T-helper 22 cell (primary cell): ENCODE measurements around the gene WDR54.
"Not testable (repeated sequence)": the region's sequence is repeated elsewhere in the genome, so short reads cannot be mapped to it uniquely, and the experiment has no call there.

Experiments used
- DNase-seq: peaks from one replicate; pipeline ENCODE4 v3.0.0-alpha.2; 2020; ENCODE audit warnings: low read depth

WDR54 gene

GRCh38 chr2:74457129-74457548 is 35.6 kb downstream of the WDR54 start:
- DNase-seq = no peak

DNA sequence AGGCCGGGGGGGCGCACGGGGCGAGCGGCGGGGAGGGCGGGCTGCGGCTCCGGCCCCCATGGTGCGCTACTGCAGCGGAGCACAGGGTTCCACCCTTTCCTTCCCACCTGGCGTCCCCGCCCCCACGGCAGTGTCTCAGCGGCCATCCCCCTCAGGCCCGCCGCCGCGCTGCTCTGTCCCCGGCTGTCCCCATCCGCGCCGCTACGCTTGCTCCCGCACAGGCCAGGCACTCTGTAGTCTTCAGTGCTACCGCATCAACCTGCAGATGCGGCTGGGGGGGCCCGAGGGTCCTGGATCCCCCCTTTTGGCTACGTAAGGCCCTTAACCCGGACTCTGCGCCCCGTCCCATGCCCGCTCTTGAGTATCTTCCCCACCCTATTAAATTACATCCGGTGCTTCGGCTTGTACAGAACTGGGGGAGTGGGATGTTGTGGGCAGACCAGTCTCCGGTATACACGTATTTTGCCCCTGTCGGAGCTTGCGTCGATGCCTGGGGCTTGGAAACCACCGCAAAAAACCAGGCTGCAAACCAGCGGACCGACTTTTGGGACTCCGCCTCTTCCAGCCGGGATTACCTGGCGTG is 36.1 kb downstream of the WDR54 start:
- peak; percentile 74 for DNase-seq

GRCh38 chr2:74458132-74458937 is 36.8 kb downstream of the WDR54 start, which contains the start of gene WBP1:
WBP1 (plus strand) TSS chr2:74458438; CDS start chr2:74458603, 165 bp downstream.
- peak; percentile 100 for DNase-seq

DNA sequence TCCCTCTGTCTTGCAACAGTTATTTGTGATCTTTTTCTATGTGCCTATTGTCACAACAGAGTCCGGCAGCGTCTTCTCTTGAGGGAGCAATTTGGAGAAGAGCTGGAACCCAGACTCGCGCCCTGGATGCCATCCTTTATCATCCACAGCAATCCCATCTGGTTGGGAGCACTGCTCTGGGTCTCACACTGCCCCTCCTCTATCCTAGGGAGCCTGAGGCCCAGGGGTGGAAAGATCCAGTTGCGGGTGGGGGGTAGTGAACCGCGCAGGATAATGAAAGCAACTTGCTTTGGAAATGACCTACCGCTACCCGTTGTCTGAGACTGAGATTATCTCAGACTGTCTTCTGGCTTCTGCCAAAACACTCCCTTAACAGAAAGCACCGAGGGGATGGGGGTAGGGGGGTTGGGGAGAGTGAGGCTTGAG is 37.4 kb downstream of the WDR54 start:
- no peak for DNase-seq

DNA sequence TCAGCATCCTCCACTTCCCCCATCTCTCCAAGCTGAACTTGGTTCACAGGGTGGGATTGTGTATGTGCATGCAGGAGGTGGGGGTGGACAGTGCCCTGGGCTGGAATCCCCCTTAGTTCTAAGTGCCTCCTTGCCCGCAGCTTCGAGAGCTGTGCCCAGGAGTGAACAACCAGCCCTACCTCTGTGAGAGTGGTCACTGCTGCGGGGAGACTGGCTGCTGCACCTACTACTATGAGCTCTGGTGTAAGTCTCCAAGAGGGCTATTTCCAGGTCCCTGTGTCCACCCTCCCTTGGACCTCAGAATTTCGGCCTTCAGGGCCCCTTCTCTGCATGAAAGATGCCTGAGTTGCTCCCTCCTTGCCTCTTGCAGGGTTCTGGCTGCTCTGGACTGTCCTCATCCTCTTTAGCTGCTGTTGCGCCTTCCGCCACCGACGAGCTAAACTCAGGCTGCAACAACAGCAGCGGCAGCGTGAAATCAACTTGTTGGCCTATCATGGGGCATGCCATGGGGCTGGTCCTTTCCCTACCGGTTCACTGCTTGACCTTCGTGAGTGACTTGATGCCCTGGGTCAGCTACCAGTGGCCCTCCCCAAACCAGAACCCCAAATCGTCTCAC is 38.1 kb downstream of the WDR54 start:
- DNase-seq = not testable (repeated sequence)

DNA sequence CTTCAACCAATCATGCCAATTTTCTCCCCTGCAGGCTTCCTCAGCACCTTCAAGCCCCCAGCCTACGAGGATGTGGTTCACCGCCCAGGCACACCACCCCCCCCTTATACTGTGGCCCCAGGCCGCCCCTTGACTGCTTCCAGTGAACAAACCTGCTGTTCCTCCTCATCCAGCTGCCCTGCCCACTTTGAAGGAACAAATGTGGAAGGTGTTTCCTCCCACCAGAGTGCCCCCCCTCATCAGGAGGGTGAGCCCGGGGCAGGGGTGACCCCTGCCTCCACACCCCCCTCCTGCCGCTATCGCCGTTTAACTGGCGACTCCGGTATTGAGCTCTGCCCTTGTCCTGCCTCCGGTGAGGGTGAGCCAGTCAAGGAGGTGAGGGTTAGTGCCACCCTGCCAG is 38.7 kb downstream of the WDR54 start:
- not testable (repeated sequence) for DNase-seq

GRCh38 chr2:74461187-74462053 is 39.9 kb downstream of the WDR54 start:
- no peak for DNase-seq

- DNase-seq = no peak
Measured at GRCh38 chr2:74462054-74462785, 40.7 kb downstream of the WDR54 start.

DNA sequence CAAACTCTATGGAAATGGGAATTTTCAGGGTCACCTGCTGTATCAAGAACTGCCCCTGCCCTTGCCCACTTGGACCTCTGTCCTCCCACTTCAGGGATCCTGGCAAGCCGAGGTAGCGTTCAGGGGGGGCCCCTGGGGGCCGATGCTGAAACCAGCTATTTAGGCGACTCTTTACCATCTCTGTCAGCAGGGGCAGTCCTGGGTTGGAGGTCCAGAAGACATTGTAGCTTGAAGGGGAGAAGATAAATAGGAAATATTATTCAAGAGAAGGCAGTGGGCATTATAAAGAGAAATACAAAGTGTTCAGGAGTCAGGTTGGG is 41.2 kb downstream of the WDR54 start:
- DNase-seq = no peak

DNA sequence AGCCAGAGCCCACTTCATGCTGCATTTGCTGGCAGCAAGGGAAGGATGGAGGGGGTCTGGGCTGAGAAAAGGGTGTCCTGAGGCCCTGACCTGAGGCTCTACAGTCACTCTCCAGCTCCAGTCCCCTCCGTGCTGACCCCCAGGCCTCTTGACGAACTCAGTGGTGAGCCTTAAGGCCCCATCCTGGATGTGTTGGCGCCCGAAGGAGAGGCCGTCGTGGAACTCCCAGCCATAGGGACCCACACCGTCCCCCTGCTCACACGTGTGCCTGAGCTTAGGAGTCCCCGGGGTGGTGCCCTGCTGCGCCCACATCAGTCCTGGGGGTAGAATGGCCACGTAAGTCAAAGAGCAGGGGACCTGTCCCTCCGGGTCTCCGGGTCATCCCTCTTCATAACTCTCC is 42.9 kb downstream of the WDR54 start:
- DNase-seq = no peak

DNA sequence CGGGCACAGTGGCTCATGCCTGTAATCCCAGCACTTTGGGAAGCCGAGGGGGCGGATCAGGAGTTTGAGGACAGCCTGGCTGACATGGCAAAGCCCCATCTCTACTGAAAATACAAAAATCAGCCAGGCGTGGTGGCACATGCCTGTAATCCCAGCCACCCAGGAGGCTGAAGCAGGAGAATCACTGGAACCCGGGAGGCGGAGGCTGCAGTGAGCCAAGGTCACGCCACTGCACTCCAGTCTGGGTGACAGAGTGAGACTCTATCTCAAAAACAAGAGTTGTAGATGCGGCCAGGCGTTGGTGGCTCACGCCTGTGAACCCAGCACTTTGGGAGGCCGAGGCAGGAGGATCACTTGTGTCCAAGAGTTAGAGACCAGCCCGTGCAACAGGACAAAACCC is 49.2 kb downstream of the WDR54 start:
- DNase-seq = not testable (repeated sequence)

DNA sequence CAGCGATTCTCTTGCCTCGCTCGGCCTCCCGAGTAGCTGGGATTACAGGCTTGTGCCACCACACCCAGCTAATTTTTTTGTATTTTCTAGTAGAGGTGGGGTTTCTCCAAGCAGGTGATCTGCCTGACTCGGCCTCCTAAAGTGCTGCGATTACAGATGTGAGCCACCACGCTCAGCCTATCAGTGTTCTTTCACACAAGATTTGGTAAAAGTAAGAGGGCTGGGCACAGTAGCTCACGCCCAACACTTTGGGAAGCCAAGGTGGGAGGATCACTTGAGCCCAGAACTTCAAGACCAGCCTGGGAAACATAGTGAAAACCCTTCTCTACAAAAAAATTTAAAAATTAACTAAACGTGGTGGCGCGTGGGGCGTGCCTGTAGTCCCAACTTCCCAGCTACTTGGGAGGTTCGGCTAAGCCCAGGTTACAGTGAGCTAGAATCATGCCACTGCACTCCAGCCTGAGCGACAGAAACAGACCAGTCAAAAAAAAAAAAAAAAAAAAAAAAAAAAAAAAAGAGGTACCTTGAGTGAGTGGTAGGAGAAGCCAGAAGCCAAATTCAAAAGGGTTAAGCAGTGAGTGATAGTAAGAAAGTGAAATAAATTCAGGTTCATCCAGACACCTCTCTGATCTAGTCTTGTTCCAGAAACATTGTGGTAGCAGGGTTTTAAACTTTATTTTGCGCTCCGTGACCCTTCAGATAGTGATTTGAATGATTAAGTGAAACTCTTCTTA is 50.0 kb downstream of the WDR54 start:
- DNase-seq = no peak

DNA sequence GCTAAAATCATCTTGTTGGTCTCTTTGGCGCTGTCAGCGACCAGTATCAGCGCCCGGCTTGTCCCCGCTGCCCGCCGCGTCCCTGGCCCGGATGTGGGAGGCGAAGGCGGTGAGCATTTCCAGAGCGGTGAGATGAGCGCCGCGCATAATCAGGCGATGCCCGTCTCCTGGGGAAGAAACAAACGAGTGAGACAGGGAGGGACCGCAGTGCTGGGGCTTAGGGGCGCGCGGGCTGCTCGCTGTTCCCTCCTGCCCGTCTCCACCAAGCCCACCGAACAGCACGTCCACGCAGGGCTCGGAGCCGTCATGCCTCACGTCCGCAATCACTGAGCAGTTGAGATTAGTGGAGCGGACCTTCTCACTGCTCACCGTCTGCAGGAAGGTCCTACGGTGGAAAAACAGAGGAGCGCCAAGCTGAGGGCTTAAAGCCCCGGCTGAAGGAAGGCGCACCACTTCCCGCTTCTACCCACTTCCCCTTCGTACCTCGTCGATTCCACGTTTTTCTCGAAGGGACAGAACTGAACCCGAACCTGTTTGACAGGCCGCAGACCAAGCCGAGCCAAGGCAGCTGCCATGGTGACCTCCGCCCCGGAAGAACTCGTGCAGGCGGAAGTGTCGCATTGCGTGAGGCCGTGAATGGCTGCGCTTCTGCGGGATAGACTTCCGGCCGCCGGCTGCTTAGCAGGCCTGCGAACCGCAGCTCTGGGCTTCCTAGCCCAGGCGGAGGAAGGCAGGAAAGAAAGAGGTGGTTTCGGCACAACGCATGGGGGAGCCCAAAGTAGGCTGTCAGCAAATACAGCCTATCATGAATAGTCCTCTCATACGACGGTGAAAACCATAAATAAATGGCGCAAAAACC is 50.8 kb downstream of the WDR54 start, which contains the start of gene MRPL53:
Gene MRPL53 (minus strand): TSS at position 595 of the 859 bp plus-strand sequence. CDS start 20 bp downstream, at position 575.
- peak; percentile 93 for DNase-seq

DNA sequence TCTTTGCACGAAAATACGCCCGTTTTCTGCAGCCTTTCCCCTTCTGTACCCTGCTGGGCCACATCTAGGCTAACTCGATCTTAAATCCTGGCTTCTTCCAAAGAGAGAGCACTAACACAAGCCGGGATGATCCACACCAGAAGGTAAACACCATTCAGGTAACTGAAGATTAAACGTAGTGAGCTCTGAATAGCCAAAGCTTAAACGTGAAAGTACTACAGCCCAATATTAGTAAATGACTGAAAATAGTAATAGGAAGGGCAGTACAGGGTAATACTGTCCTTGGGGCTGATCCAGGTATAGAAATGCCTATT is 51.4 kb downstream of the WDR54 start:
- no peak for DNase-seq

DNA sequence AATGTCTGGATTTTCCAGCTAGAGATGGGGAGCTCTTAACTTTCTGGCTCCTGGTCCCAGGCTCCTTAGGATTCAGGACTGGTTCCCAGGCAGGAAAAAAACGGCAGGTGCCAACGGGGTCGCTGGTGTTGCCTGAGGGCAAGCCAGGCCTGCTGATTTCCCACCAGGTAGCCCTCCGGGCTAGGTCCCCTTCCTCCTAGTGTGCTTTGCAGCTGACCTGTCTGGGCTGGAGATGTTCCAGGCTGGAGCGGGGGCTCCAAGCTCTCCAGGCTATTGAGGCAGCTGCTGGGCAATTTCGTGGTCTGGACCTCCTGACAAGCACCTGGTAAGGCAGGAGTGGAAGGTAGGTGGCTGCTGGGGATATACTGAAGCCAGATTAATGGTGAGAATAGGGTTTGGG is 53.0 kb downstream of the WDR54 start:
- no peak for DNase-seq

DNA sequence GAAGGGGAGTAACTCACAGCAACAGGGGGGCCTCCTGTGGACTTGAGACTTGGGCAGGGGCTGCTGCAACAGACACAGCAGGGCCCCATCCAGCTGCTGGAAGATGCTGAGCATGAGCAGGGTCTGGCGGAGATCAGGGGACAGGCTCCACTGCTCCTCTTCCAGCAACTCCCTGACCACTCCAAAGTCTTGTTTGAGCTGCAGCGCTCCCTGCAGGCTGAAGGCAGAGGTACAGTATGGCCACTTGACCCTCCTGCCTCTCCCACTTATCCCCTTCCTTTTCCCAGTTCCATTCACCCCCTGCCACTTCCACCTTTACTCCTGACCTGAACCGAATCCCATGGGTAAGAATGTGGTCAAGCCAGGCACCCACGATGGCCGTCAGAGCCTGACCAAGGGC is 53.4 kb downstream of the WDR54 start:
- DNase-seq = no peak
